ENCODE results near the gene IRAK2. TPM values are rescaled to one million over a fixed set of nuclear protein-coding genes. Genes with fewer than 3 reads are reported as not detected.

Gene IRAK2
- total and polyA plus RNA-seq, 7 donors: 1.1 to 6.1 (median 2.8) TPM

DNA sequence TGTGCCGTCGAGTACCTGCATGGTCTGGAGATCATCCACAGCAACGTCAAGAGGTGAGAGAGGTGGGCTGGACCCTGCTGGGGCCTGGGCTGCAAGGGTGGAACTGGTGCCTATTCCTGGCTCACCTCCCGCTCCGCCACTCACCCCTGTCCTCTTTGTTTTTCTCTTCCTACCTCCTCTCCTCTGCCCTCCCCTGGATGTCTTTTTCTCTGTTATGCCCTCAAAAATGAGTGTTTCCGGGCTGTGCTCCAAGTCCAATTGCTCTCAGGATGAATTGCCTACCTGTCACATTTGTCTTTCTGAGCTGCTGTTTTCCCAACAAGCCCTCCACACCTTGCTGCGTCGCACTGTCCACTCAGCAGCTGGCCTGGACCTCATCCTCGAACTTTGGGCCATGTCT lies 55.0 kb downstream of the IRAK2 start:
- no peak overlapping the region for H3K27ac ChIP-seq
- H3K36me3 ChIP-seq: peaks cover 0 to 40% (median 0%) of the 10 kb centered on the region in 4 donors
- no peak for TF ChIP-seq EP300 (IDR thresholded peaks at IDR 0.05)
- no peak for TF ChIP-seq POLR2A (IDR thresholded peaks at IDR 0.05)
- peaks cover 0 to 2% (median 2%) of the 10 kb centered on the region in 4 donors for H3K4me1 ChIP-seq
- intact Hi-C loops (cut with DNase I): loop anchor here (10.0 kb wide), 2 partner anchors 205 to 505 kb away; no protein-coding TSS in a partner anchor
- H3K4me3 ChIP-seq: no peak overlapping the region
- DNase-seq: no peak
- no peaks in the 10 kb centered on the region for H3K9me3 ChIP-seq
- 87 to 91% methylated on average over 9 of the region's 9 CpGs for WGBS, 2 donors
- no peaks in the 10 kb centered on the region for H3K27me3 ChIP-seq

DNA sequence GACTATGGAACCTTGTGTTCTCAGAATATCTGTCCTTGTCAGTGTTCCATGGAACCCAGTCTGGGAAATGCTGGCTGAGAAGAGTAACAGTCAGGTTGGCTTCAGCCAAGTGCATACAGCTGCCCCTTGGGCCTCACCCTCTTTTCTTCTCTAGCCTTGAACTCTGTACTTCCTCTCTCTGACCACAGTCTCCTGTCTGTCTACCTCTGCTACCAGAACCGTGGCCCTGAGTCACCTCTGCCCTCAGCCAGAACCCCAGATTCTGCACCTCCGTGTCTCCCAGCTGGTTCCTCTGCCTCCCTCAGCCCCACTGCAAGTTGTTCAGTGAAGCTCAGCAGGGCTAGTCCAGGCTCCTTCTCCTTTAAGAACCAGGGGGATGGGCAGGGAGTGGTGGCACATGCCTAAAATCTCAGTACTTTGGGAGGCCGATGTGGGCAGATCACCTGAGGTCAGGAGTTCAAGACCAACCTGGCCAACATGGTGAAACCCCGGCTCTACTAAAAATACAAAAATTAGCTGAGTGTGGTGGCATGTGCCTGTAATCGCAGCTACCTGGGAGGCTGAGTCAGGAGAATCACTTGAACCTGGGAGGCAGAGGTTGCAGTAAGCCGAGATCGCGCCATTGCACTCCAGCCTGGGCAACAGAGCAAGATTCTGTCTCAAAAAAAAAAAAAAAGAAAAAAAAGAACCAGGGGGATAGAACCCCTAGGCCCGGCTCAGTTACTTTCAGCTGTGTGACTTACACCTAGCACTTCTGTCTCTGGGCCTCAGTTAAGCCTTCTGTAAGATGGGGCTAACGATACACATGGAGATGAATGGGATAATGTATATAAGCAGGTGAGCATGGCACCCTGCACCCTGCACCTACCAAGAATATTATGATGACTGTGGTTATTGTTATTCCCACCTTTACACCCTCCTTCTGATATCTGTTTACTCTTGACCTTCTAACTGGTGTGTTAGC lies 59.2 kb downstream of the IRAK2 start:
- H3K27ac ChIP-seq: no peak overlapping the region
- DNase-seq: no peak

DNA sequence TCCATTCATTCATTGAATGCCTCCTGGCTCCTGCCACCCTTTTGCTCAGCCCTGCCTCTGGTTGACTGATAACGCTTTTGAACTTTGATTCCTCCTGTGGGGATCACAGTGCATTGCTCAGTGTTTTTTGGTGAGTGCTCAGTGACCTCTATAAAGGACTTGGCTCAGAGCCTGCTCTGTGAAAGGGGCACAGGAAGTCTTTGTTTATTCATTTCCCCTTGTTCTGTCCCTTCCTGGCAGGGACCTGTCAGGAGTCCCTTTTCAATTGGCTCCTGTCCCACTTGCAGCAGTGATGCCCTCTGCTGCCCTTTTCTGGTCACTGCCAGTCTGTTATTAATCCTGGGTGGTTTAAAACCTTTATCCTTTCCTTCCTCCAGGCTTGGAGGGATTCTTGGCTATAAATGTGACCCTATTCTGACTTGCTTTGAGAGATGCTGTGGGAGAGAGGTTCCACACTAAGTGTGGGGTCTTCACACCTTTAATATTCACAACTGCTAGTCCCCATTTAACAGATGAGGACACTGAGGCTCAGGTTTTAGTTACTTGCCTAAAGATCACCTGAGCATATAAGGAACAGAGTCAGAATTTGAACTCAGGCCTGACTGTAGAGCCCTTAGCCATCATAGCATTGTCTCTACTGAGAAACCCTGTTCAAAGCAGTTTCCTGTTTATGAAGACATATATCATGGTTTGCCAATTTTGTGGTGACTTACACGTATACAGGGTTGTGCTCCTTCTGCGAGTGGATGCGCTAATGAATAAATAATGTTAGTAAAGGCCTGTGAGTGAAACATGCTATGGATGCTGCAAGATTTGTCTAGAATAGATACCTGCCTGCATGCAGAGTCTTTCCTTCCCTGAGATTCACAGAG lies 60.3 kb downstream of the IRAK2 start:
- H3K36me3 ChIP-seq: peaks cover 0 to 26% (median 0%) of the 10 kb centered on the region in 4 donors
- TF ChIP-seq, protein P1, sequence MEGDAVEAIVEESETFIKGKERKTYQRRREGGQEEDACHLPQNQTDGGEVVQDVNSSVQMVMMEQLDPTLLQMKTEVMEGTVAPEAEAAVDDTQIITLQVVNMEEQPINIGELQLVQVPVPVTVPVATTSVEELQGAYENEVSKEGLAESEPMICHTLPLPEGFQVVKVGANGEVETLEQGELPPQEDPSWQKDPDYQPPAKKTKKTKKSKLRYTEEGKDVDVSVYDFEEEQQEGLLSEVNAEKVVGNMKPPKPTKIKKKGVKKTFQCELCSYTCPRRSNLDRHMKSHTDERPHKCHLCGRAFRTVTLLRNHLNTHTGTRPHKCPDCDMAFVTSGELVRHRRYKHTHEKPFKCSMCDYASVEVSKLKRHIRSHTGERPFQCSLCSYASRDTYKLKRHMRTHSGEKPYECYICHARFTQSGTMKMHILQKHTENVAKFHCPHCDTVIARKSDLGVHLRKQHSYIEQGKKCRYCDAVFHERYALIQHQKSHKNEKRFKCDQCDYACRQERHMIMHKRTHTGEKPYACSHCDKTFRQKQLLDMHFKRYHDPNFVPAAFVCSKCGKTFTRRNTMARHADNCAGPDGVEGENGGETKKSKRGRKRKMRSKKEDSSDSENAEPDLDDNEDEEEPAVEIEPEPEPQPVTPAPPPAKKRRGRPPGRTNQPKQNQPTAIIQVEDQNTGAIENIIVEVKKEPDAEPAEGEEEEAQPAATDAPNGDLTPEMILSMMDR (IDR thresholded peaks at IDR 0.05): peak; percentile 77 to 86 (median 84)
- TF ChIP-seq POLR2A (IDR thresholded peaks at IDR 0.05): no peak
- TF ChIP-seq POLR2AphosphoS5 (IDR thresholded peaks at IDR 0.05): peak; percentile 49 to 84 (median 74)
- TF ChIP-seq EP300 (IDR thresholded peaks at IDR 0.05): no peak
- intact Hi-C loops (cut with DNase I): loop anchor here (1.0 to 10.0 kb wide), 4 partner anchors 61 to 510 kb away; partner anchors contain the start of genes BRK1 and IRAK2
- peak; percentile 82 for DNase-seq
- H3K27ac ChIP-seq: no peak overlapping the region
- 50 to 58% methylated on average over 4 of the region's 4 CpGs for WGBS, 2 donors
- H3K4me3 ChIP-seq: no peak overlapping the region
- H3K9me3 ChIP-seq: no peaks in the 10 kb centered on the region
- H3K27me3 ChIP-seq: no peaks in the 10 kb centered on the region
- H3K4me1 ChIP-seq: peaks cover 0 to 7% (median 6%) of the 10 kb centered on the region in 4 donors

More for the DNA sequence above, 59.2 kb downstream of the IRAK2 start:
- intact Hi-C loops (cut with DNase I): loop anchor here (10.0 kb wide), 2 partner anchors 209 to 509 kb away; no protein-coding TSS in a partner anchor
- Histone ChIP-seq H3K4me3 (no peak overlapping the region), H3K4me1 (peaks cover 0 to 7% (median 6%) of the 10 kb centered on the region in 4 donors), H3K36me3 (peaks cover 0 to 23% (median 0%) of the 10 kb centered on the region in 4 donors), H3K27me3 (no peaks in the 10 kb centered on the region), H3K9me3 (no peaks in the 10 kb centered on the region)
- 73% methylated on average over 10 of the region's 10 CpGs for WGBS, 2 donors
- TF ChIP-seq POLR2A (IDR thresholded peaks at IDR 0.05): no peak
- TF ChIP-seq EP300 (IDR thresholded peaks at IDR 0.05): no peak
- TF ChIP-seq, protein P1 (IDR thresholded peaks at IDR 0.05): no peak
- no peak for TF ChIP-seq POLR2AphosphoS5 (IDR thresholded peaks at IDR 0.05)

DNA sequence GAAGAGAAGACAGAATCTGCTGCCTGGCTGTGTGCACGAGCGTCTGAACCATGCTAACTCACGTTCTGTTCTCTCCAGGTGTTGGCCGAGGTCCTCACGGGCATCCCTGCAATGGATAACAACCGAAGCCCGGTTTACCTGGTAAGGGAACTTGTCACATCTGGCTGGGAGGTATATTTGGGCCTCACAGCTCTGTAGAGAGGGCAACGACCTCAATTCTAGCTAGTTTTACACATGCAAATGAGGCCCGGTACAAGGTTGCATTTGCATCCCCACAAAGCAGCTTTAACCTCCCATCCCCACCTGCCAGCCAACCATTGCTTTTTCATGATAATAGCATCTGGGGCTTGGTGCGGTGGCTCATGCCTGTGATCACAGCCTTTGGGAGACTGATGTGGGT lies 61.6 kb downstream of the IRAK2 start:
- no peak overlapping the region for H3K4me3 ChIP-seq
- H3K36me3 ChIP-seq: peaks cover 0 to 26% (median 0%) of the 10 kb centered on the region in 4 donors
- 79 to 89% methylated on average over 10 of the region's 10 CpGs for WGBS, 2 donors
- H3K27ac ChIP-seq: no peak overlapping the region
- H3K27me3 ChIP-seq: no peaks in the 10 kb centered on the region
- peaks cover 0 to 7% (median 6%) of the 10 kb centered on the region in 4 donors for H3K4me1 ChIP-seq
- TF ChIP-seq POLR2AphosphoS5 (IDR thresholded peaks at IDR 0.05): no peak
- DNase-seq: no peak
- intact Hi-C loops (cut with DNase I): loop anchor here (10.0 kb wide), 2 partner anchors 211 to 511 kb away; no protein-coding TSS in a partner anchor
- H3K9me3 ChIP-seq: no peaks in the 10 kb centered on the region

DNA sequence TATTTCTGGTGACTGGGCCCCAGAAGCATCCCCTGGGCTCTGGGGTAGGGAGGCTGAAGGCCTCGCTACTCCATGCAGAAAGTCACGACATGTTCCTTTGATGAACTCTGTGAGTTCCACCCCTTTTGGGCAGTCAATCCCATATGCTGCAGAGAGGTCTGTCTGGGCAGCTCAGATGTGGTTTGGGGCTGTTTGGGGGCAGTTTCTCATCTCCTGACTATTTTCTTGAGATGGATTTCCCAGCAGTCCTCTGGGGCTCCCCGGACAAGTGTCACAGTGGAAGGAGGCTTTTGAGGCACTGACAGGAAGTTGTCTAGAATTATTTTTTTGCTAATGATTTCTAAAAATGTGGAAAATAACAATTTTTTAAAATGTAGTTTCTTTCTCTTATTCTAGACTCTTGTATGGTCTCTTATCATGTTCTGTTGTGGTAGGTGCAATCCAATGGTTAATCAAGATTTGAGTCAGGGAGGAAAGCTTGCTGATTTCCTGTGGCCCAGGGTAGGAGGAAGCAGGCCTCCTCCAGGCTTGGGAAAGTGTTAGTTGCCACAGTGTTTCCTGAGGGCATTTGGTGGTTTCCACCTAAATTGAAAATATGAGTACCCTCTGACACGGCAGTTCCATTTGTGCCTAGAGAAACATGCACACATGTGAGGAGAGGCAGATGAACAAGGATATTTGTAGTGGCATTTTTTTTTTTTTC lies 63.7 kb downstream of the IRAK2 start:
- Histone ChIP-seq H3K36me3 (peaks cover 0 to 11% (median 0%) of the 10 kb centered on the region in 4 donors), H3K27me3 (no peaks in the 10 kb centered on the region), H3K4me1 (peaks cover 0 to 7% (median 6%) of the 10 kb centered on the region in 4 donors), H3K9me3 (no peaks in the 10 kb centered on the region), H3K4me3 (no peak overlapping the region), H3K27ac (no peak overlapping the region)
- WGBS, 2 donors: 60 to 85% methylated on average over 4 of the region's 4 CpGs
- intact Hi-C loops (cut with DNase I): loop anchor here (10.0 kb wide), 2 partner anchors 214 to 514 kb away; no protein-coding TSS in a partner anchor
- no peak for DNase-seq
- no peak for TF ChIP-seq POLR2A (IDR thresholded peaks at IDR 0.05)
- no peak for TF ChIP-seq POLR2AphosphoS5 (IDR thresholded peaks at IDR 0.05)
- TF ChIP-seq, protein P1 (IDR thresholded peaks at IDR 0.05): no peak
- TF ChIP-seq EP300 (IDR thresholded peaks at IDR 0.05): no peak
